HK-2 (cell line): Measurements from ENCODE around the gene POLK.
"Not testable (repeated sequence)": the region's sequence is repeated elsewhere in the genome, so short reads cannot be mapped to it uniquely, and the experiment has no call there.

Experiments
- DNase-seq: peaks from one replicate; pipeline ENCODE4 v3.0.0-alpha.2; 2018; ENCODE audit not compliant: unreplicated experiment

The POLK gene

GRCh38 chr5:75547812-75548211 lies 36.1 kb downstream of the POLK start:
- no peak for DNase-seq

GRCh38 chr5:75550597-75550996 lies 38.9 kb downstream of the POLK start:
- no peak for DNase-seq

- no peak for DNase-seq
Observed at GRCh38 chr5:75551471-75551870, 39.8 kb downstream of the POLK start.

- no peak for DNase-seq
Observed at GRCh38 chr5:75552764-75553163, 41.1 kb downstream of the POLK start.

GRCh38 chr5:75553358-75553757 lies 41.7 kb downstream of the POLK start:
- no peak for DNase-seq

GRCh38 chr5:75558221-75558620 lies 46.5 kb downstream of the POLK start:
- no peak for DNase-seq

GRCh38 chr5:75558981-75559632 lies 47.4 kb downstream of the POLK start:
- no peak for DNase-seq

- DNase-seq, result not testable (repeated sequence)
Observed at GRCh38 chr5:75560655-75561054, 49.0 kb downstream of the POLK start.

GRCh38 chr5:75565991-75566709 lies 54.5 kb downstream of the POLK start:
- peak; percentile 7 for DNase-seq

GRCh38 chr5:75566710-75567309 lies 55.1 kb downstream of the POLK start:
- peak; percentile 14 for DNase-seq

GRCh38 chr5:75567710-75568109 lies 56.0 kb downstream of the POLK start:
- DNase-seq, result no peak

- no peak for DNase-seq
Observed at GRCh38 chr5:75568202-75568601, 56.5 kb downstream of the POLK start.

- DNase-seq, result no peak
Observed at GRCh38 chr5:75571547-75571946, 59.9 kb downstream of the POLK start.

GRCh38 chr5:75574791-75575190 lies 63.1 kb downstream of the POLK start:
- no peak for DNase-seq

GRCh38 chr5:75578280-75578679 lies 66.6 kb downstream of the POLK start:
- not testable (repeated sequence) for DNase-seq

GRCh38 chr5:75584641-75585040 lies 73.0 kb downstream of the POLK start:
- no peak for DNase-seq

GRCh38 chr5:75588666-75589065 lies 77.0 kb downstream of the POLK start:
- no peak for DNase-seq

- DNase-seq, result no peak
Observed at GRCh38 chr5:75600535-75600934, 88.8 kb downstream of the POLK start.

GRCh38 chr5:75601567-75601966 lies 89.9 kb downstream of the POLK start:
- DNase-seq, result no peak

GRCh38 chr5:75601996-75602395 lies 90.3 kb downstream of the POLK start:
- DNase-seq, result no peak

GRCh38 chr5:75603371-75603770 lies 91.7 kb downstream of the POLK start:
- DNase-seq, result no peak

- no peak for DNase-seq
Observed at GRCh38 chr5:75603821-75604220, 92.1 kb downstream of the POLK start.

- DNase-seq, result not testable (repeated sequence)
Observed at GRCh38 chr5:75607341-75607740, 95.7 kb downstream of the POLK start.
